ENCODE results near the gene VDAC1. TPM values are rescaled to one million over a fixed set of nuclear protein-coding genes. Genes with fewer than 3 reads are reported as not detected.

VDAC1 gene
- polyA plus RNA-seq, 1 experiment: 187 TPM

DNA sequence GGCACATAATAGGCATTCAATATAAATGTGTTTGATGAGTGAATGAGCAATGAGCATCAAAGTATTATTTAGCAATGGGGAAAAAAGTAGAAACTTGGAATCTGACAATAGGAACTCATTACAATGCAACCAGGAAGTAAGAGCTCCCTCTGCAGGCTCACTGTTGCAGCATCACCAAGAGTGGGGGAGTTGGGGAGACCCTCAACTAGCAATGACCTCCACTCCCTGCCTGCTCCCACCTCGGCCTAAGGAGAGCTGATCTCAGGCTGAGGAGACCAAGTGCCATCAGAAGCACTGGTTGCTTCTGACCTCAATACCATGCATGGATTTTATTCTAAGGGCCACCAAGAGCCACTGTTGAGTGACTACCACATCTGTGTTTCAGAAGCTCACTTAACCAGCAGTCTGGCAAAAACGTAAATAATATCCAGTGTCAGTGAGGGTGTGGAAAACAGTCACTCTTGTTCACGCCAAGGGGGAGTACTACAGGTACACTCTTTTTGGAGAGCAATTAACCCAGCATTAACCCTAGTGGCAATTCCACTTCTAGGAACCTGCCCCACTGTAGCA, 8.0 kb downstream of the VDAC1 start:
- CTCF ChIA-PET: interaction anchor here (1.0 to 1.6 kb wide), 5 partner anchors 10 to 143 kb away, joined by 3 to 4 read pairs (median 4); no protein-coding TSS in a partner anchor
- Histone ChIP-seq H3K27me3 (ENCODE audit: control insufficient read depth, insufficient read depth, low read length) (no peaks in the 10 kb centered on the region), H3K4me3 (ENCODE audit: low read depth, low read length) (no peak overlapping the region), H3K36me3 (ENCODE audit: control insufficient read depth, insufficient read depth, low read length) (peaks cover 7% of the 10 kb centered on the region)
- POLR2A ChIA-PET: no interaction called here
- TF ChIP-seq, protein P1, sequence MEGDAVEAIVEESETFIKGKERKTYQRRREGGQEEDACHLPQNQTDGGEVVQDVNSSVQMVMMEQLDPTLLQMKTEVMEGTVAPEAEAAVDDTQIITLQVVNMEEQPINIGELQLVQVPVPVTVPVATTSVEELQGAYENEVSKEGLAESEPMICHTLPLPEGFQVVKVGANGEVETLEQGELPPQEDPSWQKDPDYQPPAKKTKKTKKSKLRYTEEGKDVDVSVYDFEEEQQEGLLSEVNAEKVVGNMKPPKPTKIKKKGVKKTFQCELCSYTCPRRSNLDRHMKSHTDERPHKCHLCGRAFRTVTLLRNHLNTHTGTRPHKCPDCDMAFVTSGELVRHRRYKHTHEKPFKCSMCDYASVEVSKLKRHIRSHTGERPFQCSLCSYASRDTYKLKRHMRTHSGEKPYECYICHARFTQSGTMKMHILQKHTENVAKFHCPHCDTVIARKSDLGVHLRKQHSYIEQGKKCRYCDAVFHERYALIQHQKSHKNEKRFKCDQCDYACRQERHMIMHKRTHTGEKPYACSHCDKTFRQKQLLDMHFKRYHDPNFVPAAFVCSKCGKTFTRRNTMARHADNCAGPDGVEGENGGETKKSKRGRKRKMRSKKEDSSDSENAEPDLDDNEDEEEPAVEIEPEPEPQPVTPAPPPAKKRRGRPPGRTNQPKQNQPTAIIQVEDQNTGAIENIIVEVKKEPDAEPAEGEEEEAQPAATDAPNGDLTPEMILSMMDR (IDR thresholded peaks at IDR 0.05; ENCODE audit: insufficient read depth, low read depth, low read length): peak; percentile 53
- no peak for DNase-seq (ENCODE audit: low read depth)

- ChIA-PET POLR2A (no interaction called here), CTCF (interaction anchor here (0.5 to 1.6 kb wide), 8 partner anchors 11 to 942 kb away, joined by 3 to 4 read pairs (median 4); no protein-coding TSS in a partner anchor)
- Histone ChIP-seq H3K27me3 (ENCODE audit: control insufficient read depth, insufficient read depth, low read length) (no peaks in the 10 kb centered on the region), H3K4me3 (ENCODE audit: low read depth, low read length) (no peak overlapping the region), H3K36me3 (ENCODE audit: control insufficient read depth, insufficient read depth, low read length) (peaks cover 7% of the 10 kb centered on the region)
- no peak for DNase-seq (ENCODE audit: low read depth)
- TF ChIP-seq, protein P1 (IDR thresholded peaks at IDR 0.05; ENCODE audit: insufficient read depth, low read depth, low read length): no peak
Measured at GRCh38 chr5:133995883-133996563, 8.8 kb downstream of the VDAC1 start.

- Histone ChIP-seq H3K36me3 (ENCODE audit: control insufficient read depth, insufficient read depth, low read length) (peaks cover 10% of the 10 kb centered on the region), H3K27me3 (ENCODE audit: control insufficient read depth, insufficient read depth, low read length) (no peaks in the 10 kb centered on the region), H3K4me3 (ENCODE audit: low read depth, low read length) (no peak overlapping the region)
- TF ChIP-seq, protein P1 (IDR thresholded peaks at IDR 0.05; ENCODE audit: insufficient read depth, low read depth, low read length): no peak
- ChIA-PET CTCF (interaction anchor here (0.5 to 1.5 kb wide), 5 partner anchors 34 to 941 kb away, joined by 3 to 6 read pairs (median 3); no protein-coding TSS in a partner anchor), POLR2A (no interaction called here)
- no peak for DNase-seq (ENCODE audit: low read depth)
Measured at GRCh38 chr5:133995341-133995740, 9.4 kb downstream of the VDAC1 start.

GRCh38 chr5:133994990-133995333, 9.8 kb downstream of the VDAC1 start:
- CTCF ChIA-PET: interaction anchor here (0.6 to 1.5 kb wide), 2 partner anchors 44 to 552 kb away, joined by 3 to 6 read pairs; no protein-coding TSS in a partner anchor
- Histone ChIP-seq H3K36me3 (ENCODE audit: control insufficient read depth, insufficient read depth, low read length) (peaks cover 11% of the 10 kb centered on the region), H3K4me3 (ENCODE audit: low read depth, low read length) (no peak overlapping the region), H3K27me3 (ENCODE audit: control insufficient read depth, insufficient read depth, low read length) (no peaks in the 10 kb centered on the region)
- TF ChIP-seq, protein P1 (IDR thresholded peaks at IDR 0.05; ENCODE audit: insufficient read depth, low read depth, low read length): no peak
- POLR2A ChIA-PET: no interaction called here
- DNase-seq (ENCODE audit: low read depth): no peak

DNA sequence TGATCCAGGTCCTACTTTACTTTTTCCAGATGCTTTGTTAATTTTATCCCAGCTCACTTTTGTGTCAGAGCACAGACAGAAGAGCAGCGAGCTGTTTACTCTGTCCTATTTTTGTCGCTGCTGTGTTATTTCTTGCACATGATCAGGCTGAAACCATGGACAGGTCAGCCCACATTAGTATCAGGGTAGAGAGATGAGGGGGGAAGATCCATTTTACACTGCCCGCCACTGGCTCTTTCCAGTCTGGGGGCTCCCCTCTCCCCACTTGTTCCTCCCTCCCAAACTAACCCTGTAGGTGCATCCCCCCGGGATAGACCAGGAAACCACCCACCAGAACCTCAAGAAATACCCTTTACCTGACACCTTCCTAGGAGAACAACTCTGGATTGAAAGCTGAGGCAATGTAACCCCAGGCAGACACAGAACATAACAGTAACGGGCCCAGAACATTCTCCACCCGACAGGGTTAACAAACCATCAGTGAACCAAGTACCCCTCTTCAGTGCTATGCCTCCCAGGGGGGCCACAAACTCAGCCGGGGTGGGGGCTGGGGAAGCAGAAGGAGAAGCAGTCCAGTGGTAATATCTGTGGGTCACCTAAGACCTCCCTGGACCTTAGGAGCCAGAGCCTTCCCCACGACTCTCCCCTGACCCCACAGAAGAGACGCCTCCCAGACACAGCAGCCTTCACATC, 10.3 kb downstream of the VDAC1 start:
- Histone ChIP-seq H3K27me3 (ENCODE audit: control insufficient read depth, insufficient read depth, low read length) (no peaks in the 10 kb centered on the region), H3K4me3 (ENCODE audit: low read depth, low read length) (no peak overlapping the region), H3K36me3 (ENCODE audit: control insufficient read depth, insufficient read depth, low read length) (peaks cover 10% of the 10 kb centered on the region)
- CTCF ChIA-PET: interaction anchor here (1.5 kb wide), 1 partner anchor 45 kb away, joined by 6 read pairs; no protein-coding TSS in a partner anchor
- POLR2A ChIA-PET: no interaction called here
- TF ChIP-seq, protein P1 (IDR thresholded peaks at IDR 0.05; ENCODE audit: insufficient read depth, low read depth, low read length): no peak
- DNase-seq (ENCODE audit: low read depth): no peak
